Astrocyte (in vitro differentiated cells and primary cell): ENCODE results near the gene RAB8A. TPM values are rescaled to one million over a fixed set of nuclear protein-coding genes. Genes with fewer than 3 reads are reported as not detected.
A peak's percentile ranks its signal among the peaks of the same experiment; 100 is the strongest.

ENCODE experiments used
- DNase-seq: peaks from one replicate; pipeline ENCODE4 v3.0.0-alpha.2; 2010; ENCODE audit warnings: low read depth
- FAIRE-seq: peaks from 2 replicates; lab custom pipeline; 2011; peaks lifted over from hg19 to GRCh38; lab: Jason Lieb, UNC
- H2AFZ ChIP-seq: 2 replicates; pipeline ENCODE4 v1.6.0; 2012; ENCODE audit warnings: low read depth, low read length, inconsistent platforms
- H3K27ac ChIP-seq: 2 replicates; pipeline ENCODE4 v1.5.1; 2011; ENCODE audit warnings: low read depth, low read length, inconsistent platforms
- H3K27me3 ChIP-seq: 2 replicates; pipeline ENCODE4 v1.6.0; 2011; ENCODE audit warnings: low read length, inconsistent platforms; ENCODE audit not compliant: insufficient read depth
- H3K36me3 ChIP-seq: 2 replicates; pipeline ENCODE4 v1.5.1; 2011; ENCODE audit warnings: low read length, inconsistent platforms; ENCODE audit not compliant: insufficient read depth
- H3K4me1 ChIP-seq: 2 replicates; pipeline ENCODE4 v1.5.1; 2011; ENCODE audit warnings: low read length, inconsistent platforms; ENCODE audit not compliant: insufficient read depth
- H3K4me2 ChIP-seq: 2 replicates; pipeline ENCODE4 v1.6.0; 2012; ENCODE audit warnings: low read length, inconsistent platforms
- H3K4me3 ChIP-seq: 2 replicates; pipeline ENCODE4 v1.5.1; 2011; ENCODE audit warnings: low read depth, mild to moderate bottlenecking, low read length, inconsistent platforms; ENCODE audit not compliant: insufficient read depth
- H3K79me2 ChIP-seq: 2 replicates; pipeline ENCODE4 v1.6.0; 2012; ENCODE audit warnings: mild to moderate bottlenecking, low read length, inconsistent platforms; ENCODE audit not compliant: insufficient read depth
- H3K9ac ChIP-seq: 2 replicates; pipeline ENCODE4 v1.6.0; 2012; ENCODE audit warnings: mild to moderate bottlenecking, low read length, inconsistent platforms
- H3K9me3 ChIP-seq: 2 replicates; pipeline ENCODE4 v1.5.1; 2012; ENCODE audit warnings: low read depth, mild to moderate bottlenecking, low read length, inconsistent platforms; ENCODE audit not compliant: insufficient read depth
- H4K20me1 ChIP-seq: 2 replicates; pipeline ENCODE4 v1.6.0; 2012; ENCODE audit warnings: low read length, inconsistent platforms; ENCODE audit not compliant: insufficient read depth
- H3K27ac Mint-ChIP-seq: one replicate; pipeline ENCODE4 v1.8.0; 2021; ENCODE audit warnings: mild to moderate bottlenecking, mixed read lengths; ENCODE audit not compliant: unreplicated experiment
- H3K27me3 Mint-ChIP-seq: one replicate; pipeline ENCODE4 v1.8.0; 2021; ENCODE audit warnings: low read depth, mixed read lengths; ENCODE audit not compliant: unreplicated experiment
- H3K36me3 Mint-ChIP-seq: one replicate; pipeline ENCODE4 v1.8.0; 2021; ENCODE audit warnings: low read depth, mixed read lengths; ENCODE audit not compliant: unreplicated experiment
- H3K4me1 Mint-ChIP-seq: one replicate; pipeline ENCODE4 v1.8.0; 2021; ENCODE audit warnings: low read depth, mixed read lengths; ENCODE audit not compliant: unreplicated experiment
- H3K4me3 Mint-ChIP-seq: one replicate; pipeline ENCODE4 v1.8.0; 2021; ENCODE audit warnings: mild to moderate bottlenecking, moderate library complexity, mixed read lengths; ENCODE audit not compliant: unreplicated experiment
- H3K9me3 Mint-ChIP-seq: one replicate; pipeline ENCODE4 v1.8.0; 2021; ENCODE audit warnings: mild to moderate bottlenecking, mixed read lengths; ENCODE audit not compliant: unreplicated experiment
- CTCF ChIP-seq: IDR thresholded peaks from 2 replicates; pipeline ENCODE4 v1.5.1; 2011; ENCODE audit warnings: low read depth, mild to moderate bottlenecking, inconsistent platforms, low read length, moderate library complexity; ENCODE audit not compliant: insufficient read depth
- EZH2 ChIP-seq: IDR thresholded peaks from 2 replicates; pipeline ENCODE4 v1.6.1; 2012; ENCODE audit warnings: mild to moderate bottlenecking, low read length, inconsistent platforms; ENCODE audit not compliant: insufficient read depth
- total RNA-seq: library from RNA; stranded (reverse); gene quantifications from 2 replicates; pipeline ENCODE4 v1.2.1, GENCODE V29; 2021

Gene RAB8A
- total RNA-seq, 1 donor from 2014 or later: 80.5 TPM

GRCh38 chr19:16064209-16064889, 47.3 kb upstream of the RAB8A start:
- no peaks in the 10 kb centered on the region for H3K36me3 ChIP-seq
- FAIRE-seq (no peak), DNase-seq (no peak)
- Mint-ChIP-seq H3K27ac (no peak overlapping the region), H3K36me3 (no peaks in the 10 kb centered on the region), H3K4me1 (no peaks in the 10 kb centered on the region), H3K4me3 (no peak overlapping the region), H3K27me3 (no peaks in the 10 kb centered on the region), H3K9me3 (peaks cover 4% of the 10 kb centered on the region)
- peak overlapping the region; percentile 43 for H3K27ac ChIP-seq
- H3K4me2 ChIP-seq: peak overlapping the region; percentile 2
- H2AFZ ChIP-seq: no peak overlapping the region
- H3K4me3 ChIP-seq: no peak overlapping the region
- no peak for TF ChIP-seq EZH2
- peaks cover 50% of the 10 kb centered on the region for H3K4me1 ChIP-seq
- H3K27me3 ChIP-seq: no peaks in the 10 kb centered on the region
- peak overlapping the region; percentile 3 for H3K9ac ChIP-seq
- peaks cover 24% of the 10 kb centered on the region for H3K79me2 ChIP-seq
- no peaks in the 10 kb centered on the region for H3K9me3 ChIP-seq
- peaks cover 14% of the 10 kb centered on the region for H4K20me1 ChIP-seq

- Histone ChIP-seq H3K4me1 (peaks cover 60% of the 10 kb centered on the region), H3K4me2 (peak overlapping the region; percentile 85), H2AFZ (no peak overlapping the region), H3K4me3 (no peak overlapping the region), H3K27me3 (no peaks in the 10 kb centered on the region), H3K9me3 (no peaks in the 10 kb centered on the region), H3K79me2 (peaks cover 45% of the 10 kb centered on the region), H4K20me1 (peaks cover 23% of the 10 kb centered on the region), H3K36me3 (no peaks in the 10 kb centered on the region), H3K9ac (peak overlapping the region; percentile 45), H3K27ac (peak overlapping the region; percentile 31)
- no peak for FAIRE-seq
- peak; percentile 69 for DNase-seq
- H3K4me3 Mint-ChIP-seq: no peak overlapping the region
- no peaks in the 10 kb centered on the region for H3K4me1 Mint-ChIP-seq
- H3K36me3 Mint-ChIP-seq: no peaks in the 10 kb centered on the region
- peaks cover 4% of the 10 kb centered on the region for H3K9me3 Mint-ChIP-seq
- TF ChIP-seq CTCF: no peak
- no peak for TF ChIP-seq EZH2
- H3K27me3 Mint-ChIP-seq: no peaks in the 10 kb centered on the region
- H3K27ac Mint-ChIP-seq: no peak overlapping the region
These were observed 45.0 kb upstream of the RAB8A start for GRCh38 chr19:16066611-16067104.

DNA sequence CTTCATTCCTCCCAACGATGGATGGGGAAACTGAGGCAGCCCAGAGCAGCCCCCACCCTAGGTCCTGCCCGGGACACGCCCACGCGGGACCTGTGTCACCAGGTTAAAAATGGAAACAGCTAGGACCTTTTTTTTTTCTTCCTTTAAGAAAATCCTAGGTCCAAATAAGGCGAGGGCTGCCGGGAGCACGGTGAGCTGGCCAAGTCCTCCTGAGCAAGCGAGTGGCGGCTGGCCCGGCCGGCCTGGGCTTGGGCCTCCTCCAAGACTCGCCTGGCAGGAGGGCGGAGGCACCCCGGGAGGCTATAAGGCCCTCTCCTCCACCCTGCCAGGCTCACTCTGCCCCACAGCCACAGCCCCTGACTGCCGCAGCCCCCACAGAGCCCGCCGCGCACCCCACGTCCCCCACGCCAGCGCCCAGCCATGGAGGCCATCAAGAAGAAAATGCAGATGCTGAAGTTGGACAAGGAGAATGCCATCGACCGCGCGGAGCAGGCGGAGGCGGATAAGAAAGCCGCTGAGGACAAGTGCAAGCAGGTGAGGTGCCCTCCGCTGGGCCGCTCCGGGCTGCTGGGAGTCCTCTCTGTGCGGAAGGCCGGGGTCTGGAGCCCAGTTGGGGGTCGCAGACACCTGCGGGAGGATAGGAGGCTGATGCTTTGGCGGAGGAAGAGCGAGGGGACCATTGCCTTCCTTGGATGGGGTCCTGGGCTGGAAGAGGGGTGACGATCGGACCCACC, 44.3 kb upstream of the RAB8A start:
- no peaks in the 10 kb centered on the region for H3K27me3 Mint-ChIP-seq
- peak overlapping the region; percentile 63 for H3K4me3 ChIP-seq
- no peaks in the 10 kb centered on the region for H3K36me3 Mint-ChIP-seq
- H3K9me3 ChIP-seq: no peaks in the 10 kb centered on the region
- H3K4me1 ChIP-seq: peaks cover 60% of the 10 kb centered on the region
- H3K9me3 Mint-ChIP-seq: peaks cover 2% of the 10 kb centered on the region
- H3K27ac Mint-ChIP-seq: no peak overlapping the region
- H3K4me2 ChIP-seq: peak overlapping the region; percentile 85
- H3K27ac ChIP-seq: peak overlapping the region; percentile 31
- H3K9ac ChIP-seq: peak overlapping the region; percentile 36
- peak; percentile 91 for DNase-seq
- no peaks in the 10 kb centered on the region for H3K27me3 ChIP-seq
- peak overlapping the region; percentile 5 for H2AFZ ChIP-seq
- no peaks in the 10 kb centered on the region for H3K36me3 ChIP-seq
- TF ChIP-seq CTCF (no peak), EZH2 (no peak)
- H3K4me1 Mint-ChIP-seq: no peaks in the 10 kb centered on the region
- H4K20me1 ChIP-seq: peaks cover 23% of the 10 kb centered on the region
- no peak overlapping the region for H3K4me3 Mint-ChIP-seq
- peaks cover 50% of the 10 kb centered on the region for H3K79me2 ChIP-seq
- FAIRE-seq: no peak
